Camera-type eye (tissue), 1 donor: ENCODE results near the gene ZNF644. TPM values are rescaled to one million over a fixed set of nuclear protein-coding genes. Genes with fewer than 3 reads are reported as not detected.

Experiments
- total RNA-seq: library from RNA; depleted of rRNA; stranded (reverse); fragments of >200 nt; gene quantifications from one replicate; pipeline ENCODE4 v1.2.3, GENCODE V29; 2014

The ZNF644 gene
- total RNA-seq = 164 TPM

GRCh38 chr1:91021686-91022517, at the start of gene ZNF644:
Gene ZNF644 (minus strand): TSS chr1:91022035. CDS start chr1:90982353, 39,682 bp downstream.

